Mammary epithelial cell (primary cell): ENCODE results near the gene CHADL.

Source experiments
- EZH2 ChIP-seq: IDR thresholded peaks from 2 replicates; pipeline ENCODE4 v1.6.1; 2012; ENCODE audit warnings: low read length, inconsistent platforms, borderline replicate concordance
- TF ChIP-seq, protein P1 (sequence below), 2 donors: IDR thresholded peaks in 1 of 2; conservative IDR thresholded peaks in 1 of 2; 2 replicates each; pipeline ENCODE4 v1.5.1; 2011 to 2012; ENCODE audit warnings: inconsistent platforms in 2 of 2, low read length in 2 of 2, mild to moderate bottlenecking in 2 of 2, control low read depth in 1 of 2, low read depth in 1 of 2; ENCODE audit not compliant: insufficient read depth in 1 of 2; ENCODE audit errors: extremely low read depth in 1 of 2

DNA sequence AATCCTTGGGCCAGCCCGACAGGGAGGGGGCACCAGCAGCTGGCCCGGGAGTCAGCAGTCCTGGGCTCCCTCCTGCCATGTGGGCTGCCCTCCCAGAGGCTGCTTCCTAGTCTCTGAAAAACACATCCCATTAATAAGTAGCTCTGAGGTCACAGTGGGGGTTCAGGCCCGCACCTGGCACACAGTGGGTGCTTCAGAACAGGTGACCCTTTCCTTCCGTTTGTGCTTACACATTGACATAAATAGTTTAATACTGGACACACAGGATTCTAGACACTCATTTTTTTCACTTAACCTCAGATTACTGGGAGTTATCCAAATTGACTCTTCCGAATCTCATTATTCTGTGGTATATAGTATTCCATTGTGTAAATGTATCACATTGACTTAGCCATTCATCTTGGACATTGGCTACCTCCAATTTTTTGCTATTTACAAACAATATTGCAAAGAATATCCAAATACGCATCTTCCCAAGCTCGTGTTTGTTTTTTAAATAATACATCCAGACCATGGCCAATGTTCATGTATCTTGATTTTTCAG lies 474 bp upstream of the CHADL start:
- no peak for TF ChIP-seq EZH2
- TF ChIP-seq, protein P1, sequence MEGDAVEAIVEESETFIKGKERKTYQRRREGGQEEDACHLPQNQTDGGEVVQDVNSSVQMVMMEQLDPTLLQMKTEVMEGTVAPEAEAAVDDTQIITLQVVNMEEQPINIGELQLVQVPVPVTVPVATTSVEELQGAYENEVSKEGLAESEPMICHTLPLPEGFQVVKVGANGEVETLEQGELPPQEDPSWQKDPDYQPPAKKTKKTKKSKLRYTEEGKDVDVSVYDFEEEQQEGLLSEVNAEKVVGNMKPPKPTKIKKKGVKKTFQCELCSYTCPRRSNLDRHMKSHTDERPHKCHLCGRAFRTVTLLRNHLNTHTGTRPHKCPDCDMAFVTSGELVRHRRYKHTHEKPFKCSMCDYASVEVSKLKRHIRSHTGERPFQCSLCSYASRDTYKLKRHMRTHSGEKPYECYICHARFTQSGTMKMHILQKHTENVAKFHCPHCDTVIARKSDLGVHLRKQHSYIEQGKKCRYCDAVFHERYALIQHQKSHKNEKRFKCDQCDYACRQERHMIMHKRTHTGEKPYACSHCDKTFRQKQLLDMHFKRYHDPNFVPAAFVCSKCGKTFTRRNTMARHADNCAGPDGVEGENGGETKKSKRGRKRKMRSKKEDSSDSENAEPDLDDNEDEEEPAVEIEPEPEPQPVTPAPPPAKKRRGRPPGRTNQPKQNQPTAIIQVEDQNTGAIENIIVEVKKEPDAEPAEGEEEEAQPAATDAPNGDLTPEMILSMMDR (conservative IDR thresholded peaks at IDR 0.05 in 1 of 2, IDR thresholded peaks at IDR 0.05 in 1 of 2; ENCODE audit: extremely low read depth in 1 of 2, insufficient read depth in 1 of 2, low read depth in 1 of 2, low read length in 2 of 2) = no peak
